CD4-positive, alpha-beta T cell treated with Interleukin-2 at 100 ng/mL for 4 hours (primary cell): ENCODE data around the gene FAM3C.
A peak's percentile ranks its signal among the peaks of the same experiment; 100 is the strongest.

ENCODE experiments used
- DNase-seq: peaks from one replicate; pipeline ENCODE4 v3.0.0-alpha.2; 2020; ENCODE audit warnings: low spot score

Gene FAM3C

DNA sequence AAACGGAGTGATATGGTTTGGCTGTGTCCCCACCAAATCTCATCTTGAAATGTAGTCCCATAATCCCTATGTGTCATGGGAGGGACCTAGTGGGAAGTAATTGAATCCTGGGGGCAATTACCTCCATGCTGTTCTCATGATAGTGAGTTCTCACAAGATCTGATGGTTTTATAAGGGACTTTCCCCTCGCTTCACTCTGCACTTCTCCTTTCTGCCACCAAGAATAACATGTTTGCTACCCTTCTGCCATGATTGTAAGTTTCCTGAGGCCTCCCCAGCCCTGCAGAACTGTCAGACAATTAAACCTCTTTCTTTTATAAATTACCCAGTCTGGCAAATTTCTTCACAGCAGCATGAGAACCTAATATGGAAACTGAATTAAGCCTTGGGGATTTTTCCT lies 19.1 kb downstream of the FAM3C start:
- no peak for DNase-seq

DNA sequence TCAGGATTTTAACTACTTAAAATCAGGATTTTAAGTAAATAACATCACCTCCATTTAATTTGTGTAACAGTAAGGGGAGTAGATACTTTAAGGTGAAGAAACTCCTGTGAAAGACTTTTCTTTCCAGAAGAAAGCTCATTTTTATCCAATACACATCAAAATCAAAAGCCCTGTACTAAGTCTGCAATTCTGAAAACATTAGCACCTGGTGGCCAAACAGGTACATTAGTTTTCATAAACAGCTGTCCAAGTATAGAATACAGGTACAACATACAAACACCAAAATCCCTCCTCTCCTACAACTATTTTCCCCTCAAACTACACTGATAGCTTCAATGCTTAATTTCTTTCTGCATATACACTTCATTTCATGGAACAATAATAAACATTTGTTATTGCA lies 22.9 kb downstream of the FAM3C start:
- DNase-seq = no peak

DNA sequence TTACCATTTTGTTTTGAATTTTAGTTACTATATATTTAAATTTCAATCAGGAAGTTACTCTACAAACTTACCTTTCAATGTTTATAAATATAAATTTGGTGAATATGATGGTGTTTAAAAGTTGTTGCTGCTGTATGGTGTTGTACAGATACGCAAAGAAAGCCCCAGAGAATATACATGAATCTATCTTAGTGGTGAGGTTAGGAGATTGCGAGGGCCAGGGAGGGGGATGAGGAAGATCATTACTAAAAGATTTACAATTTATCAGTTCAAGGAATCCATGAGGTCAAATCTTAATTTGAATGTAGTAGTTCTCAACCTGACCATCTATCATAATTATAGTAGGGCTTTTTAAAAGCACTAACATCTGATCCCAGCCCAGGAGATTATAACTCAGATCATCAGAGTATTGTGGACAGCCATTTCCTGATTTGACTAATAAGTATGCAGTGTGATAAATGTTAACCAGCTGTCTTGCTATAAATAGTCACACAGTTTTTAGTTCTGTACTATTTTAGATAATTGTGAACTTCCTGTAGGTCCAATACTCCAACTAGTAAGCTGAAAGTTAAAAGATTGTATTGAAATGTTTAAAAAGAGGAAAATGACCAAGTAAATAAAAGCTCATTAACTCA lies 23.6 kb downstream of the FAM3C start:
- peak; percentile 17 for DNase-seq

DNA sequence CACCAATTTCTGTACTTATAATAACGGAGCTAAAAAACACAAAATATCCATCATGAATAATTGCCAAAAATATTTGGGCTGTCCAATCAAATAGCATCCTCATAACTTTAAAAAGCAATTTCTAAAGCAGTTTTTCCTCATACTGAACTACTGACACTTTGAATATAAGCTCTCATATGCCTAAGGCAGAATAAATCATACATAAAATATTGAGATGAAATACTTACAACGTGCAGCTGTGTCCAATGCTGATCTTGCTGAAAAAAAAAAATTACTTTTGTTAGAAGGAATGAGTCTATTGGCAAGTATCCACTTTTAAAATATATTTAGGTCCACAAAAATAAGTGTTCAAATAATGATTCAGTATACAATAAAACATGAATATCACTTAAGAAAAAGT lies 24.2 kb downstream of the FAM3C start:
- no peak for DNase-seq

GRCh38 chr7:121371367-121371766 lies 24.7 kb downstream of the FAM3C start:
- DNase-seq = no peak

DNA sequence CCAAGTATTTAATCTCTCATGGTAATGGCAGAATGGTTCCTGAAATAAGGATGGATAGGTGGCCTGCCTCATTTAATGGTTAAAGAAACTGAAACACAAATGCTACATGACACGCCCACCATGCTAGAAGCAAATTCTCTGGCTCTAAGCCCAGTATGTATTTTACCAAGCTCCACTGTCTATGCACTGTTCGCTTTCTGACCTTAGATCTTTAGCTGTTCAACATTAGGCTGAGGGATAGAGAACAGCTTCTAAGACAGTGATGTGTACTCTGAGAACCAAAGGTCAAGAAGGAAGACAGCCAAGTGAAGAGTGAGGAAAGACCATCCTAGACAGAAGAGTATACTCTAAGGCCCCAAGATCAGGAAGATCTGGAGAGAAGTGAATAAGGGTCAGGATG lies 26.6 kb downstream of the FAM3C start:
- no peak for DNase-seq

GRCh38 chr7:121366852-121367431 lies 29.2 kb downstream of the FAM3C start:
- DNase-seq = peak; percentile 64

DNA sequence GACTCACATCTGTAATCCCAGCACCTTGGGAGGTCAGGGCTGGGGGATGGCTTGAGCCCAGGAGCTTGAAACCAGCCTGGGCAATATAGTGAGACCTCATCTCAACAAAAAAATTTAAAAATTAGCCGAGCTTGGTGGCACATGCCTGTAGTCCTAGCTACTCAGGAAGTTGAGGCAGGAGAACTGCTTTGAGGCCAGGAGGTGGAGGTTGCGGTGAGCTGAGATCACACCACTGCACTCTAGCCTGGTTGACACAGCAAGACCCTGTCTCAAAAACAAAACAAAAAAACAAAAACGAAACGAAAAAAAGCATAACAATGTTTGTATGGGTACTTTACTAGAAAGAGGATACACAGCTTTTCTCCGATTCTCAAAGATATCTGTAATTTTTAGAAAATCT lies 35.5 kb downstream of the FAM3C start:
- peak; percentile 5 for DNase-seq

DNA sequence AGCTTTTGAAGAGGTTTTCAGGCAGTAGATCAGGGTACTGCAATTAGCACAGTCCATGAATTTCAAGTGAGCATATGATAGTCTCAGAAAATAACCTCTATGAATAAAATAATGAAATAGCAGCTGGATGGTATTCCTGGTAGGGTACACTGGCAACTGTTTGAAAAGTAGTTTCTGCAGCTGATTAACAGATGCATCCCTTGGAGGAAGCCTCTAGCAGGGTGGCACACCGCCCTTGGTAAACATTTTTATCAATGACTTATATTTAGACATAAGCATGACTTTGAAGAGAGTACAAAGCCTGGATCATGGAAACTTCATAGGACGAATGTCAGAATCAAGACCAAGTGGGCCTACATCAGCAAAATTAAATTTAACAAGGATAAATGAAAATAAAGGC lies 40.5 kb downstream of the FAM3C start:
- DNase-seq = no peak

DNA sequence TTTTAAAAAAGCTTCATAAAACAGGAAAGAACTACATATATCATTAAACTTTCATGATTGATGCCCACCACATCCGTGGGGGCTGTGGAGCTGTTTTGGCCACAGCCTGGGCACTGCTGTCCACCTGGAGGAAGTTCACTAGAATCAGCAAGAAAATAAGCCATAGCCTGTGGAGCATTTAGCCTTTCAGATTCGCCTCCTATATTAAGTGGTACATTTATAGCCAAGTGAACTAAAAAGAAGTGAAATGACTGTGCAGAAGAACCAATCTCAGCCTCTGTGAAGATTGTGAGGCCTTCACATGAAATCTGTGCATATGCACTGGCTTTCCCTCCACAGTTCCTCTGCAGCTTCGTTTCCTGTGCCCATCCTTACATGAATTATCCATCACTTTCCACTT lies 43.8 kb downstream of the FAM3C start:
- DNase-seq = no peak

GRCh38 chr7:121351682-121352081 lies 44.4 kb downstream of the FAM3C start:
- DNase-seq = no peak

GRCh38 chr7:121344497-121344896 lies 51.6 kb downstream of the FAM3C start:
- DNase-seq = no peak

GRCh38 chr7:121344093-121344492 lies 52.0 kb downstream of the FAM3C start:
- no peak for DNase-seq

DNA sequence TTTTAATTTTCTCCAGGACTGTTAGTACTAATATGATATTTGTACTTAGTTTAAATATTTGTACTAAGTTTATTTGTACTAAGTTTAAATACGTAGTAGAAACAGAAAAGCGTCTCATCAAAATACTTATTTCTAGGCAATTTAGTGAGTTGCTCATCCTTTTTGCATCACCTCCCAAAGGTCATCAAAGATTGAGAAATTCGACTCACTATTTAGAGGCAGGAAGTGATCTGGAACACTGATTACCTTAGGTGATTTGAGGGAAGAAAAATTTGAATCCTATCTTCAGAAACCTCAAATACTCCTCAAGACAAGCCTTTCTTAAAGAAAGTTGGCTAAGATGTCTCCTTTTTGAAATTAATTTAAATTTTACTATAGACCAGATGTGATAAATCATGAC lies 52.8 kb downstream of the FAM3C start:
- DNase-seq = no peak

DNA sequence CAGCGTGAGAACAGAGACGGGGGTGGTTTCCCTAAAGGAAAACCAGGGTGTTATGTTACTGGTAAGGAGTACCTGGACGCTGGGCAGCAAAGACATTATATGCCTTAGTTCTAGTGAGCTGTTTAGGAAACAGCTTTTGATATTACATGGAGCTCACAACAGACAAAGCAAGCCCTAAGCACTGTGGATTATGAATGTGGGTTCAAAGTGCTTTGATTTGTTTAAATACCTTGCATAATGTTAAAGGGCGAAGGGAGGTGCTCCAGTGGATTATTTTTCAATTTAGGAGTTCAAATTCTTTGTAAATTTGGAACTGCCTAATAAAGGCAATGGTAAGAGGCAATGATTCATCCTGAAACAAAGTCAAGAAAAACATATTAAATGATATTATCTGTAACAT lies 53.5 kb downstream of the FAM3C start:
- no peak for DNase-seq

DNA sequence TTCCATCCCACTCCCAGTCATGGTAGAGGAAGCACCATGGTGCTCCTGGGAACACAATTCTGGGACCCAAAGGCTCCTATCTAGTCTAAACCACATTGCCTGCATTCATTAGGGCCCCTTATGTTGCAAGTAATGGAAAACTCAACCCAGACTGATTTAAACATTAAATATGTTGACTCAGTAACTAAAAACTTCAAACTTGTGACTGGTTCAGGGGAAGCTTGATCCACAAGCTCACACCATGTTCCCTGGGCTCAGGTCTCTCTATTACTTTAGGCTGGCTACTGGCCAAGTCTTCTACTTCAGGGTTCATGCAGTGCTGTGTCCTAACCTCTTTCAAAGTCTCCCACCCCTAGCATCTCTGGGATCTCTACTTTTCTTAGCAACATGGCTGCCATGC lies 54.2 kb downstream of the FAM3C start:
- DNase-seq = no peak

DNA sequence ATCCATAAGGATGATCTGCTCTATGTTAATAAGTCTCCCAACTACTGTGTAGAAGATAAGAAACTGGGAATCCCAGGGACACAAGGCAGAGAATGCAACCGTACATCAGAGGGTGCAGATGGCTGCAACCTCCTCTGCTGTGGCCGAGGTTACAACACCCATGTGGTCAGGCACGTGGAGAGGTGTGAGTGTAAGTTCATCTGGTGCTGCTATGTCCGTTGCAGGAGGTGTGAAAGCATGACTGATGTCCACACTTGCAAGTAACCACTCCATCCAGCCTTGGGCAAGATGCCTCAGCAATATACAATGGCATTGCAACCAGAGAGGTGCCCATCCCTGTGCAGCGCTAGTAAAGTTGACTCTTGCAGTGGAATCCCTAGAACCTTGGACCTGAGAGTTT lies 57.0 kb downstream of the FAM3C start:
- no peak for DNase-seq

DNA sequence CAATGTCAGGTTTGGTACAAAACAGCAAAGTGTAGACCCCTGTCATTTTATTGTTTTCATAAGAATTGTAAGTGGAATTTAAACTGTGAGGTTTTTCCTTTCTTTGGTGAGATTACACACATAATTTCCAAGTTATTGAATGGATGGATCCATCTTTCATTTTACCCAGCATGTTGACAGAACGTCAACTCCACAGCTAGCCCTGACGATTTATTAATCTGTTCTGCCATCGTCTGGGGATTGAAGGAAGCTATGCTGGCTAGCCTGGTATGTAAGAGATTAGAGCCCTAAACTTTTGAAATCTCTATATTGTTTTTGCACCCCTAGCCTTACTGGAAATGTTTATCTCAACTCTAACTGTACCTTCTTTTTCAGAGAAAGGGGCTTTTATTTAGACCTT lies 58.7 kb downstream of the FAM3C start:
- DNase-seq = no peak

GRCh38 chr7:121336579-121336978 lies 59.5 kb downstream of the FAM3C start:
- DNase-seq = no peak

GRCh38 chr7:121334875-121335648 lies 61.0 kb downstream of the FAM3C start:
- no peak for DNase-seq

DNA sequence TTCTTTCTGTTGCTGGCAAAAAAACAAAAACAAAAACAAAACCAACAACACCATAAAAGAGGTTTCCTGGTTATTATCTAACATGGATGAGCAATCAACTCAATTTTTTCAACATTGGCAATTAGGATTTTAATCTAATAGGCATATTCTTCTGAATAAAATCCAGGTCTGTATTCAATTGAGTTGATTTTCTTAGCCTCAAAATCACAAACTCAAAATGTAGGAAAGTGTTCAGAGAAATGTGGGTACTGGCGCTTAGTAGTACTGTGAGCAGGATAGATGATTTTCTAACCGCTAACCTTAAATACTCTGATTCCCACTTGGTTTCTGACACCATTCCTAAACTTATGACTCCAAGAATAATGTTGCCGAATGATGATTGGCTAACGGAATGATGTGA lies 61.7 kb downstream of the FAM3C start:
- DNase-seq = no peak

GRCh38 chr7:121331574-121331973 lies 64.5 kb downstream of the FAM3C start:
- DNase-seq = no peak

DNA sequence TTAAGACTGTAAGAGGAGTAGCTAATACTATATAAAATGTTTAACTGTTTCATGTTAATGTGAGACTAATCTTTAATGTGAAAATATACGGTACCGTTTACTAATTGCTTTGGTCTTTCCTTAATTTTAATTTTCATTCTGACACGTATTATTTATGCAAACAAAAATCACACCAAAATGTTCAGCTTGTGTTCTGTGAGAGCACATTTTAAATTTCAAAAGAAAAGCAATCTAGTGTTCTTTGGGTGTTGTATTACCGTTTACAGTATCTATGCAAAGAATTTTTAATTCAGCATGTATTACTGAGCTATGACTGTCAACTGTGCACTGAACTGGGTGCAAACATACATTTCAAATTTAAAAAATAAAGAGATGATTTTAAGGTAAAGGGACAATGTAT lies 65.1 kb downstream of the FAM3C start:
- no peak for DNase-seq
